ENCODE measurements around the gene ID2.

DNA sequence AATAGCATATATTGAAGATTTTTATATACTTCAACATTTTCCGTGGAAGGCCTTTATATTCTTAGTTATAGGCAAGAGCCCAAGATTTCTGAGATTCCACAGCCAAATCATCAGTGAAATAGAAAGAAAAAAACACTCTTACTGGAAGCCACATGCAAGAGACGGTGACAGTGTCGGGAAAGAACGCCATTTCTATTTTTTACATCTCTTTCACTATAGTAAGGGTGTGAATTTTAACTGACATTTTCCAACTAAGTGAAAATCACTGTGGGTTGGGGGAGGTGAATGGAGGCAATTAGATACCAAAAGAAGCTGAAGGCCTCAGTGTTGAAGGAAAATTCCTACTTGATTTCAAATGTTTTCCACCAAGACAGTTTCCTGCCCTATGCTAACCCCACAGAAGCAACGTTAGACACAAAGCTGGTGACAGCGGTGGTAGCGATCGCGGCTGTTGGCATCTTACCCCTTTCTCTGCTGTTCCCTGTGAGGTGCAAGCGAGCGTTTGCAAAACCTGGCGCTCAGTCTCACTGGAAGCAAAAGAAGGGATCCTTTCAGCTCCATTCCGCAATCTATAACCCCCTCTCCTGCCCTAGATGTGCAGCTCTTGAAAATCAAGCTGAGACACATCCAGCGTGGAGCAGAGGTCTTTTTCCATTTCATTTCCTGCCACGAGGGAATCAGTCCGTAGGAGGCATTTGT, 20.0 kb downstream of the ID2 start:
- TF ChIP-seq MTA2 (IDR thresholded peaks at IDR 0.05; ENCODE audit: low read depth) (no peak), SP1 (IDR thresholded peaks at IDR 0.05; ENCODE audit: low read depth, low read length) (no peak), HDAC6 (IDR thresholded peaks at IDR 0.05; ENCODE audit: unreplicated experiment) (no peak), SIX5 (IDR thresholded peaks at IDR 0.05; ENCODE audit: low read depth, low read length, severe bottlenecking) (no peak), YY1 (IDR thresholded peaks at IDR 0.05; ENCODE audit: low read depth, low read length) (no peak), EZH2 (IDR thresholded peaks at IDR 0.05; ENCODE audit: borderline replicate concordance, control insufficient read depth, low read depth, low read length) (no peak), CREB1 (IDR thresholded peaks at IDR 0.05; ENCODE audit: low read depth) (no peak), GABPA (IDR thresholded peaks at IDR 0.05; ENCODE audit: low read depth) (no peak), NFYB (IDR thresholded peaks at IDR 0.05; ENCODE audit: insufficient read depth, low read depth, low read length) (no peak), SREBF2 (IDR thresholded peaks at IDR 0.05; ENCODE audit: low read length) (no peak)
- TF ChIP-seq, protein P1, sequence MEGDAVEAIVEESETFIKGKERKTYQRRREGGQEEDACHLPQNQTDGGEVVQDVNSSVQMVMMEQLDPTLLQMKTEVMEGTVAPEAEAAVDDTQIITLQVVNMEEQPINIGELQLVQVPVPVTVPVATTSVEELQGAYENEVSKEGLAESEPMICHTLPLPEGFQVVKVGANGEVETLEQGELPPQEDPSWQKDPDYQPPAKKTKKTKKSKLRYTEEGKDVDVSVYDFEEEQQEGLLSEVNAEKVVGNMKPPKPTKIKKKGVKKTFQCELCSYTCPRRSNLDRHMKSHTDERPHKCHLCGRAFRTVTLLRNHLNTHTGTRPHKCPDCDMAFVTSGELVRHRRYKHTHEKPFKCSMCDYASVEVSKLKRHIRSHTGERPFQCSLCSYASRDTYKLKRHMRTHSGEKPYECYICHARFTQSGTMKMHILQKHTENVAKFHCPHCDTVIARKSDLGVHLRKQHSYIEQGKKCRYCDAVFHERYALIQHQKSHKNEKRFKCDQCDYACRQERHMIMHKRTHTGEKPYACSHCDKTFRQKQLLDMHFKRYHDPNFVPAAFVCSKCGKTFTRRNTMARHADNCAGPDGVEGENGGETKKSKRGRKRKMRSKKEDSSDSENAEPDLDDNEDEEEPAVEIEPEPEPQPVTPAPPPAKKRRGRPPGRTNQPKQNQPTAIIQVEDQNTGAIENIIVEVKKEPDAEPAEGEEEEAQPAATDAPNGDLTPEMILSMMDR (IDR thresholded peaks at IDR 0.05 in 2 of 3, conservative IDR thresholded peaks at IDR 0.05 in 1 of 3; ENCODE audit: control insufficient read depth in 2 of 3, extremely low read depth in 1 of 3, insufficient read depth in 1 of 3, low read depth in 3 of 3, low read length in 3 of 3): no peak
- TF ChIP-seq, protein P2, sequence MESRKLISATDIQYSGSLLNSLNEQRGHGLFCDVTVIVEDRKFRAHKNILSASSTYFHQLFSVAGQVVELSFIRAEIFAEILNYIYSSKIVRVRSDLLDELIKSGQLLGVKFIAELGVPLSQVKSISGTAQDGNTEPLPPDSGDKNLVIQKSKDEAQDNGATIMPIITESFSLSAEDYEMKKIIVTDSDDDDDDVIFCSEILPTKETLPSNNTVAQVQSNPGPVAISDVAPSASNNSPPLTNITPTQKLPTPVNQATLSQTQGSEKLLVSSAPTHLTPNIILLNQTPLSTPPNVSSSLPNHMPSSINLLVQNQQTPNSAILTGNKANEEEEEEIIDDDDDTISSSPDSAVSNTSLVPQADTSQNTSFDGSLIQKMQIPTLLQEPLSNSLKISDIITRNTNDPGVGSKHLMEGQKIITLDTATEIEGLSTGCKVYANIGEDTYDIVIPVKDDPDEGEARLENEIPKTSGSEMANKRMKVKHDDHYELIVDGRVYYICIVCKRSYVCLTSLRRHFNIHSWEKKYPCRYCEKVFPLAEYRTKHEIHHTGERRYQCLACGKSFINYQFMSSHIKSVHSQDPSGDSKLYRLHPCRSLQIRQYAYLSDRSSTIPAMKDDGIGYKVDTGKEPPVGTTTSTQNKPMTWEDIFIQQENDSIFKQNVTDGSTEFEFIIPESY (IDR thresholded peaks at IDR 0.05): no peak
- TF ChIP-seq, protein P3, sequence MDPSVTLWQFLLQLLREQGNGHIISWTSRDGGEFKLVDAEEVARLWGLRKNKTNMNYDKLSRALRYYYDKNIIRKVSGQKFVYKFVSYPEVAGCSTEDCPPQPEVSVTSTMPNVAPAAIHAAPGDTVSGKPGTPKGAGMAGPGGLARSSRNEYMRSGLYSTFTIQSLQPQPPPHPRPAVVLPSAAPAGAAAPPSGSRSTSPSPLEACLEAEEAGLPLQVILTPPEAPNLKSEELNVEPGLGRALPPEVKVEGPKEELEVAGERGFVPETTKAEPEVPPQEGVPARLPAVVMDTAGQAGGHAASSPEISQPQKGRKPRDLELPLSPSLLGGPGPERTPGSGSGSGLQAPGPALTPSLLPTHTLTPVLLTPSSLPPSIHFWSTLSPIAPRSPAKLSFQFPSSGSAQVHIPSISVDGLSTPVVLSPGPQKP (IDR thresholded peaks at IDR 0.05; ENCODE audit: low read depth, low read length): no peak

Data from GM12878 (cell line).